H1 (cell line): ENCODE data around the gene TBX2.

Experiments
- CEBPB ChIP-seq: IDR thresholded peaks from 2 replicates; pipeline ENCODE4 v1.6.1; 2012; ENCODE audit warnings: low read depth, low read length
- CTCF ChIP-seq, 3 experiments: IDR thresholded peaks; 1 replicate in 2 of 3; 2 replicates in 1 of 3; pipeline versions ENCODE4 v1.5.1 to v1.6.1; 2011; ENCODE audit warnings: low read length in 3 of 3, mild to moderate bottlenecking in 3 of 3, inconsistent platforms in 2 of 3, low read depth in 1 of 3, moderate library complexity in 1 of 3; ENCODE audit not compliant: insufficient read depth in 1 of 3; ENCODE audit errors: control extremely low read depth in 1 of 3
- EZH2 ChIP-seq: fragments of 200-600 bp; sonication (generic); IDR thresholded peaks from 2 replicates; pipeline ENCODE4 v1.7.1; 2012; ENCODE audit warnings: low read depth, mild to moderate bottlenecking, moderate library complexity, low read length, inconsistent platforms; ENCODE audit not compliant: severe bottlenecking
- JUN ChIP-seq: IDR thresholded peaks from 2 replicates; pipeline ENCODE4 v1.6.1; 2011; ENCODE audit warnings: low read depth, mild to moderate bottlenecking, improper control_type of control experiment, low read length
- KDM1A ChIP-seq: fragments of 200-600, 300-600 bp; sonication (generic); IDR thresholded peaks from 2 replicates; pipeline ENCODE4 v1.7.1; 2016; ENCODE audit warnings: mild to moderate bottlenecking, low read length, borderline replicate concordance
- NRF1 ChIP-seq: IDR thresholded peaks from 2 replicates; pipeline ENCODE4 v1.6.1; 2011; ENCODE audit warnings: mild to moderate bottlenecking, low read depth, low read length, improper control_type of control experiment
- PHF8 ChIP-seq: fragments of 200-600 bp; sonication (generic); conservative IDR thresholded peaks from 2 replicates; pipeline ENCODE4 v1.7.1; 2012; ENCODE audit warnings: low read depth, mild to moderate bottlenecking, inconsistent platforms, low read length, moderate library complexity
- POLR2AphosphoS5 ChIP-seq: IDR thresholded peaks from 2 replicates; pipeline ENCODE4 v1.6.1; 2011; ENCODE audit warnings: low read depth, low read length
- SRF ChIP-seq: IDR thresholded peaks from 2 replicates; pipeline ENCODE4 v1.6.1; 2011; ENCODE audit warnings: mild to moderate bottlenecking, low read depth, low read length, moderate library complexity
- SUZ12 ChIP-seq: fragments of 200-600 bp; sonication (generic); IDR thresholded peaks from 2 replicates; pipeline ENCODE4 v1.6.1; 2012; ENCODE audit warnings: mild to moderate bottlenecking, inconsistent platforms, low read length, moderate library complexity, mixed read lengths
- TAF1 ChIP-seq: IDR thresholded peaks from 2 replicates; pipeline ENCODE4 v1.6.1; 2011; ENCODE audit warnings: mild to moderate bottlenecking, low read depth, low read length
- YY1 ChIP-seq: IDR thresholded peaks from 2 replicates; pipeline ENCODE4 v1.6.1; 2011; ENCODE audit warnings: low read depth, mild to moderate bottlenecking, low read length

GRCh38 chr17:61416211-61416539 is 16.5 kb downstream of the TBX2 start:
- TF ChIP-seq NRF1 (no peak), PHF8 (no peak), TAF1 (no peak), KDM1A (no peak), CEBPB (no peak), JUN (no peak), POLR2AphosphoS5 (no peak), SRF (no peak), EZH2 (no peak), YY1 (no peak), SUZ12 (no peak), CTCF (IDR thresholded peaks at IDR 0.05; ENCODE audit: control extremely low read depth in 1 of 3, insufficient read depth in 1 of 3, low read depth in 1 of 3, low read length in 3 of 3) (no peak)
